Keratinocyte (primary cell): Measurements from ENCODE around the gene VTI1A. TPM values are rescaled to one million over a fixed set of nuclear protein-coding genes. Genes with fewer than 3 reads are reported as not detected.

Source experiments
- DNase-seq: peaks from one replicate; pipeline ENCODE4 v3.0.0-alpha.2; 2011; ENCODE audit warnings: low read depth, missing footprints, low spot score
- FAIRE-seq: peaks from 2 replicates; lab custom pipeline; 2011; peaks lifted over from hg19 to GRCh38; lab: Jason Lieb, UNC
- H2AFZ ChIP-seq: 2 replicates; pipeline ENCODE4 v1.6.0; 2012; ENCODE audit warnings: low read length, control low read depth, inconsistent platforms; ENCODE audit not compliant: control insufficient read depth
- H3K27ac ChIP-seq: 2 replicates; pipeline ENCODE4 v1.5.1; 2011; ENCODE audit warnings: low read length; ENCODE audit not compliant: control insufficient read depth, insufficient read depth
- H3K27me3 ChIP-seq: 3 replicates; pipeline ENCODE4 v1.6.0; 2011; ENCODE audit warnings: low read length; ENCODE audit not compliant: control insufficient read depth, insufficient read depth; ENCODE audit errors: extremely low read depth
- H3K36me3 ChIP-seq, 2 experiments: 2 replicates in 1 of 2; 3 replicates in 1 of 2; pipeline ENCODE4 v1.5.1; 2011; ENCODE audit warnings: low read length in 2 of 2, mild to moderate bottlenecking in 1 of 2; ENCODE audit not compliant: control insufficient read depth in 2 of 2, insufficient read depth in 2 of 2; ENCODE audit errors: extremely low read depth in 1 of 2
- H3K4me1 ChIP-seq: 3 replicates; pipeline ENCODE4 v1.5.1; 2011; ENCODE audit warnings: low read length; ENCODE audit not compliant: control insufficient read depth, insufficient read depth; ENCODE audit errors: extremely low read depth
- H3K4me2 ChIP-seq: 3 replicates; pipeline ENCODE4 v1.6.0; 2011; ENCODE audit warnings: low read depth, low read length; ENCODE audit not compliant: control insufficient read depth, insufficient read depth; ENCODE audit errors: extremely low read depth
- H3K4me3 ChIP-seq, 3 experiments: fragments of 200-600 bp in 1 of 3; sonication (generic) in 1 of 3; 2 replicates in 2 of 3; 3 replicates in 1 of 3; pipeline ENCODE4 v1.5.1; 2011 to 2016; ENCODE audit warnings: low read length in 3 of 3, mild to moderate bottlenecking in 3 of 3, control low read depth in 2 of 3, inconsistent platforms in 1 of 3, low read depth in 1 of 3, mixed read lengths in 1 of 3, mixed run types in 1 of 3, moderate library complexity in 1 of 3; ENCODE audit not compliant: control insufficient read depth in 2 of 3, insufficient read depth in 2 of 3; ENCODE audit errors: extremely low read depth in 1 of 3
- H3K79me2 ChIP-seq: 2 replicates; pipeline ENCODE4 v1.6.0; 2012; ENCODE audit warnings: low read length; ENCODE audit not compliant: control insufficient read depth, insufficient read depth
- H3K9ac ChIP-seq: 3 replicates; pipeline ENCODE4 v1.6.0; 2011; ENCODE audit warnings: low read length; ENCODE audit not compliant: control insufficient read depth, insufficient read depth; ENCODE audit errors: extremely low read depth
- H3K9me1 ChIP-seq: 3 replicates; pipeline ENCODE4 v1.6.0; 2011; ENCODE audit warnings: low read length; ENCODE audit not compliant: control insufficient read depth, insufficient read depth; ENCODE audit errors: extremely low read depth
- H3K9me3 ChIP-seq: 2 replicates; pipeline ENCODE4 v1.5.1; 2012; ENCODE audit warnings: low read depth, low read length; ENCODE audit not compliant: control insufficient read depth
- H4K20me1 ChIP-seq: 3 replicates; pipeline ENCODE4 v1.6.0; 2011; ENCODE audit warnings: low read length; ENCODE audit not compliant: control insufficient read depth, insufficient read depth; ENCODE audit errors: extremely low read depth
- EZH2 ChIP-seq: IDR thresholded peaks from one replicate; pipeline ENCODE4 v1.6.1; 2012; ENCODE audit warnings: inconsistent platforms, mild to moderate bottlenecking, low read length, moderate library complexity
- dilution Hi-C: fragments of 300-500 bp; cut with MboI; formaldehyde crosslinking; loops from one replicate; pipeline ENCODE4 v1.7.0; 2020; ENCODE audit warnings: low sequenced_read_pairs; ENCODE audit not compliant: extremely low pct_ligation_motif_present
- polyA plus RNA-seq, 5 experiments: library from polyadenylated mRNA; depleted of rRNA in 3 of 5; stranded (reverse) in 3 of 5; stranded (forward) in 1 of 5; unstranded in 1 of 5; fragments of >200 nt; gene quantifications; 1 replicate in 1 of 5; 2 replicates in 3 of 5; 3 replicates in 1 of 5; pipeline versions ENCODE4 v1.2.1 to v1.2.3, GENCODE V29; 2011 to 2012; ENCODE audit warnings: missing spikeins in 2 of 5, low read depth in 1 of 5, low replicate concordance in 1 of 5
- TF ChIP-seq, protein P1 (sequence below), 3 experiments: IDR thresholded peaks in 1 of 3; conservative IDR thresholded peaks in 1 of 3; optimal IDR thresholded peaks in 1 of 3; 2 replicates in 2 of 3; 3 replicates in 1 of 3; pipeline versions ENCODE3 to v1.5.1; 2011; ENCODE audit warnings: low read length in 3 of 3, mild to moderate bottlenecking in 3 of 3, moderate library complexity in 2 of 3, control low read depth in 1 of 3, inconsistent platforms in 1 of 3; ENCODE audit not compliant: insufficient read depth in 2 of 3; ENCODE audit errors: extremely low read depth in 1 of 3

VTI1A gene
- polyA plus RNA-seq, 1 donor (not counting 4 experiments of a cell fraction or from before 2014, with no cell fraction given) = 18.5 TPM

DNA sequence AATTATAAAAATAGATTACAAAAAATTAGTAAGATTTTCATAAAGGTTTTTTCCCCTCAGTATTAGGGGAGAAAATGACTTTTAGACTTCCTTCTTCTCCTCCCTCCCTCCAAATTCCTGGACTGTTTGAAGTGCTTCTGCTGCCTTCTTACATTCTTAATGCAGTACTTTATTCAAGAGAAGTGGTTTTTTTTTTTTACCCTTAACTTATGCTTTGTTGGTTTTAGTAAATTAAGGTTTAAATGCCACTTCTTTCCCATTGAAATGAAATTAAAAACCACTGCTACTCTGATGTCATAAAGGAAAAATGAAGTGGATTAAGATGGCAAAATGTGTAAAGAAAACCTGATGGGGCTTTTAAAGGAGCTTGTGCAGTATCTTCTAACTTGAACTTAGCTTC is 140.7 kb downstream of the VTI1A start:
- H3K36me3 ChIP-seq = peaks cover 0 to 1% of the 10 kb centered on the region in 2 experiments
- H3K4me2 ChIP-seq = no peak overlapping the region
- no peaks in the 10 kb centered on the region for H3K27me3 ChIP-seq
- dilution Hi-C loops = no loop called here
- H3K4me1 ChIP-seq = peaks cover 19% of the 10 kb centered on the region
- no peaks in the 10 kb centered on the region for H3K9me3 ChIP-seq
- H3K4me3 ChIP-seq = no peak overlapping the region
- H3K9ac ChIP-seq = no peak overlapping the region
- H3K79me2 ChIP-seq = no peaks in the 10 kb centered on the region
- DNase-seq (no peak), FAIRE-seq (no peak)
- H4K20me1 ChIP-seq = no peaks in the 10 kb centered on the region
- no peak overlapping the region for H3K27ac ChIP-seq
- no peaks in the 10 kb centered on the region for H3K9me1 ChIP-seq
- H2AFZ ChIP-seq = no peak overlapping the region
- TF ChIP-seq, protein P1, sequence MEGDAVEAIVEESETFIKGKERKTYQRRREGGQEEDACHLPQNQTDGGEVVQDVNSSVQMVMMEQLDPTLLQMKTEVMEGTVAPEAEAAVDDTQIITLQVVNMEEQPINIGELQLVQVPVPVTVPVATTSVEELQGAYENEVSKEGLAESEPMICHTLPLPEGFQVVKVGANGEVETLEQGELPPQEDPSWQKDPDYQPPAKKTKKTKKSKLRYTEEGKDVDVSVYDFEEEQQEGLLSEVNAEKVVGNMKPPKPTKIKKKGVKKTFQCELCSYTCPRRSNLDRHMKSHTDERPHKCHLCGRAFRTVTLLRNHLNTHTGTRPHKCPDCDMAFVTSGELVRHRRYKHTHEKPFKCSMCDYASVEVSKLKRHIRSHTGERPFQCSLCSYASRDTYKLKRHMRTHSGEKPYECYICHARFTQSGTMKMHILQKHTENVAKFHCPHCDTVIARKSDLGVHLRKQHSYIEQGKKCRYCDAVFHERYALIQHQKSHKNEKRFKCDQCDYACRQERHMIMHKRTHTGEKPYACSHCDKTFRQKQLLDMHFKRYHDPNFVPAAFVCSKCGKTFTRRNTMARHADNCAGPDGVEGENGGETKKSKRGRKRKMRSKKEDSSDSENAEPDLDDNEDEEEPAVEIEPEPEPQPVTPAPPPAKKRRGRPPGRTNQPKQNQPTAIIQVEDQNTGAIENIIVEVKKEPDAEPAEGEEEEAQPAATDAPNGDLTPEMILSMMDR (optimal IDR thresholded peaks at IDR 0.05 in 1 of 3, IDR thresholded peaks at IDR 0.05 in 1 of 3, conservative IDR thresholded peaks at IDR 0.05 in 1 of 3; ENCODE audit: extremely low read depth in 1 of 3, insufficient read depth in 2 of 3, low read length in 3 of 3) = no peak
- TF ChIP-seq EZH2 = no peak

DNA sequence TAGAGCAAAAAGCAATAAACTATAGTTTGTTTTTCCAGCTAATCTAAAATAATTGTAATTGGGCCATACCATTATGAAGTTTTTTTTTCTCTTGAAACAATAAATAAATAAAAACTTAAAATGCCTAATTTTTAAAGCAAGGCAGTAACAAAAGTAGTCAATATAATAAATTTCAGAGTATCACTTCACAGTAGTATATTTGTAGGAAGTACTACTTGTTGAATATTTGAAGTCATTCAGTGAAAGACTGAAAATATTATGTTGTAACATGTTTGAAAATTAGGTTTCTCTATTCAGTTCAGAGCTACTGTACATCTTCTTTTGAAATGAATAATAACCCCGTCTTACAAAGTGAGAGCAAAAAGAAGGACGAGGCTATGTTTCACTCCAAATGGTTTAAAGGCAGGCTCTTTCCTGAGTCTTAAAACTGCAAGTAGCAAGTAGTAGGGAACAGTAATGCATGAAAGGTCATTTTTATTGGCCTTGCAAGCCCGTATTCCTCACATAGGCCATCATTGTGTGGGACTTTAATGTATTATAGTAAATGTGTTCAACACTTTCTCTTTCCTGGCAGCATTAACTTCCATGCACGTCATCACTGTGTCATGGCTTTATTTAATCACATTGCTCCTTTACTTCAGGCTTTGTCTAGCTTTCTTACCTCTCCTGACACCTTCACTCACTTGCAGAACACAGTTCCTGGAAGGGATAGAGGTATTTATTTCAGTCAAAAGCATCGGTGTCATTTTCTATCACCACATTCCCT is 141.4 kb downstream of the VTI1A start:
- no peak for TF ChIP-seq EZH2
- TF ChIP-seq, protein P1 (optimal IDR thresholded peaks at IDR 0.05 in 1 of 3, IDR thresholded peaks at IDR 0.05 in 1 of 3, conservative IDR thresholded peaks at IDR 0.05 in 1 of 3; ENCODE audit: extremely low read depth in 1 of 3, insufficient read depth in 2 of 3, low read length in 3 of 3) = no peak
- Histone ChIP-seq H3K9me1 (no peaks in the 10 kb centered on the region), H3K27ac (no peak overlapping the region), H3K4me2 (no peak overlapping the region), H2AFZ (no peak overlapping the region), H3K9me3 (no peaks in the 10 kb centered on the region), H3K79me2 (no peaks in the 10 kb centered on the region), H3K4me3 (no peak overlapping the region), H3K4me1 (peaks cover 19% of the 10 kb centered on the region), H3K9ac (no peak overlapping the region), H3K27me3 (no peaks in the 10 kb centered on the region), H3K36me3 (peaks cover 0 to 1% of the 10 kb centered on the region in 2 experiments), H4K20me1 (no peaks in the 10 kb centered on the region)
- DNase-seq (no peak), FAIRE-seq (no peak)
- dilution Hi-C loops = no loop called here
